Ectodermal cell (in vitro differentiated cells): ENCODE data around the gene PCDHGB1.
"Not testable (repeated sequence)": the region's sequence is repeated elsewhere in the genome, so short reads cannot be mapped to it uniquely, and the experiment has no call there.

Source experiments
- H3K27ac ChIP-seq: 2 replicates; pipeline ENCODE4 v1.7.0; 2013; ENCODE audit warnings: mild to moderate bottlenecking, low read depth, low read length; ENCODE audit not compliant: insufficient read depth, poor library complexity, severe bottlenecking
- H3K27me3 ChIP-seq: 2 replicates; pipeline ENCODE4 v1.7.0; 2013; ENCODE audit warnings: mild to moderate bottlenecking, low read length; ENCODE audit not compliant: insufficient read depth, control insufficient read depth, poor library complexity, severe bottlenecking
- H3K36me3 ChIP-seq: one replicate; pipeline ENCODE4 v1.7.0; 2013; ENCODE audit warnings: low read length; ENCODE audit not compliant: control insufficient read depth, insufficient read depth
- H3K4me1 ChIP-seq: one replicate; pipeline ENCODE4 v1.7.0; 2013; ENCODE audit warnings: low read length; ENCODE audit not compliant: control insufficient read depth, insufficient read depth
- H3K4me3 ChIP-seq: 2 replicates; pipeline ENCODE4 v1.7.0; 2013; ENCODE audit warnings: low read depth, low read length, control low read depth; ENCODE audit not compliant: insufficient read depth
- H3K9me3 ChIP-seq: 2 replicates; pipeline ENCODE4 v1.7.0; 2013; ENCODE audit warnings: mild to moderate bottlenecking, low read length, moderate library complexity; ENCODE audit not compliant: control insufficient read depth
- WGBS, 2 experiments: methylation state at CpG; one replicate each; pipeline ENCODE4 v1.1.7; 2013; ENCODE audit warnings: missing lambda C conversion rate in 2 of 2; 5-methylcytosine and 5-hydroxymethylcytosine counted together

Gene PCDHGB1

GRCh38 chr5:141383345-141383744 lies 33.4 kb downstream of the PCDHGB1 start:
- WGBS, 2 experiments = 94 to 96% methylated on average over 21 of the region's 21 CpGs
- H3K27ac ChIP-seq = no peak overlapping the region
- no peaks in the 10 kb centered on the region for H3K4me1 ChIP-seq
- H3K27me3 ChIP-seq = no peaks in the 10 kb centered on the region
- H3K4me3 ChIP-seq = no peak overlapping the region
- H3K36me3 ChIP-seq = no peaks in the 10 kb centered on the region
- peaks cover 3% of the 10 kb centered on the region for H3K9me3 ChIP-seq

GRCh38 chr5:141384471-141385267 lies 34.8 kb downstream of the PCDHGB1 start:
- peaks cover 7% of the 10 kb centered on the region for H3K9me3 ChIP-seq
- no peaks in the 10 kb centered on the region for H3K4me1 ChIP-seq
- no peak overlapping the region for H3K4me3 ChIP-seq
- H3K27ac ChIP-seq = no peak overlapping the region
- no peaks in the 10 kb centered on the region for H3K36me3 ChIP-seq
- H3K27me3 ChIP-seq = no peaks in the 10 kb centered on the region
- WGBS, 2 experiments = 94 to 96% methylated on average over 43 of the region's 43 CpGs

GRCh38 chr5:141387557-141388311 lies 37.8 kb downstream of the PCDHGB1 start, which contains the start of gene PCDHGB4:
TSS of gene PCDHGB4 (plus strand) at chr5:141387698. CDS start at chr5:141387885, 187 bp downstream.
- not testable (repeated sequence) for H3K9me3 ChIP-seq, H3K36me3 ChIP-seq, H3K27me3 ChIP-seq, H3K27ac ChIP-seq, H3K4me1 ChIP-seq
- peak within 1 kb of the TSS; percentile 23 for H3K4me3 ChIP-seq
- WGBS, 2 experiments = 65 to 71% methylated on average over 17 of the region's 40 CpGs

GRCh38 chr5:141388661-141389060 lies 38.8 kb downstream of the PCDHGB1 start:
- WGBS, 2 experiments = 92 to 100% methylated on average over 9 to 10 of the region's 10 CpGs
- Histone ChIP-seq H3K36me3 (peaks cover 12% of the 10 kb centered on the region), H3K27ac (no peak overlapping the region), H3K27me3 (no peaks in the 10 kb centered on the region), H3K9me3 (peaks cover 5% of the 10 kb centered on the region), H3K4me3 (no peak overlapping the region), H3K4me1 (no peaks in the 10 kb centered on the region)

- H3K27me3 ChIP-seq = no peaks in the 10 kb centered on the region
- H3K4me3 ChIP-seq = no peak overlapping the region
- no peaks in the 10 kb centered on the region for H3K4me1 ChIP-seq
- WGBS, 2 experiments = 96 to 97% methylated on average over 77 of the region's 77 CpGs
- peaks cover 5% of the 10 kb centered on the region for H3K9me3 ChIP-seq
- no peak overlapping the region for H3K27ac ChIP-seq
- H3K36me3 ChIP-seq = peaks cover 12% of the 10 kb centered on the region
Measured at GRCh38 chr5:141389153-141390042, 39.5 kb downstream of the PCDHGB1 start.

- no peak within 1 kb of the TSS for H3K4me3 ChIP-seq
- peaks cover 12% of the 10 kb centered on the region for H3K36me3 ChIP-seq
- WGBS, 2 experiments = 96 to 97% methylated on average over 37 to 38 of the region's 38 CpGs
- H3K4me1 ChIP-seq = no peaks in the 10 kb centered on the region
- H3K9me3 ChIP-seq = peaks cover 5% of the 10 kb centered on the region
- H3K27ac ChIP-seq = no peak within 1 kb of the TSS
- H3K27me3 ChIP-seq = no peaks in the 10 kb centered on the region
Measured at GRCh38 chr5:141392429-141393198, 42.7 kb downstream of the PCDHGB1 start, which contains the start of gene PCDHGA8. TSS of gene PCDHGA8 (plus strand) at chr5:141392633. CDS start at chr5:141392814, 181 bp downstream.

GRCh38 chr5:141393267-141393666 lies 43.4 kb downstream of the PCDHGB1 start:
- Histone ChIP-seq H3K4me3 (no peak overlapping the region), H3K36me3 (peaks cover 12% of the 10 kb centered on the region), H3K27me3 (no peaks in the 10 kb centered on the region), H3K4me1 (no peaks in the 10 kb centered on the region), H3K27ac (no peak overlapping the region), H3K9me3 (peaks cover 4% of the 10 kb centered on the region)
- 94 to 95% methylated on average over 21 of the region's 21 CpGs for WGBS, 2 experiments

GRCh38 chr5:141394401-141395187 lies 44.7 kb downstream of the PCDHGB1 start:
- H3K36me3 ChIP-seq = peaks cover 12% of the 10 kb centered on the region
- not testable (repeated sequence) for H3K9me3 ChIP-seq, H3K27ac ChIP-seq, H3K4me1 ChIP-seq, H3K27me3 ChIP-seq, H3K4me3 ChIP-seq
- 96 to 97% methylated on average over 40 to 41 of the region's 53 CpGs for WGBS, 2 experiments
